Heart left ventricle (tissue), 13 donors: Measurements from ENCODE around the gene CHL1.

Source experiments
- CTCF ChIP-seq, 12 donors: fragments of 200-600 bp; sonication (generic) in 4 of 12; IDR thresholded peaks; one replicate each; pipeline versions ENCODE4 v1.5.0 to v1.8.0; 2018 to 2022; ENCODE audit warnings: antibody characterized with exemption in 12 of 12, mild to moderate bottlenecking in 5 of 12
- POLR2A ChIP-seq, 2 donors: fragments of 450-650 bp; IDR thresholded peaks; one replicate each; pipeline ENCODE4 v1.6.1; 2017; ENCODE audit warnings: antibody characterized with exemption in 2 of 2, mild to moderate bottlenecking in 2 of 2, moderate library complexity in 2 of 2
- donor health status: ischemic (EF 13 %, LVEDD 7.1; RV severe dilation, severe dysfunction).
- donor health status: DM: no; HTN: yes; CAD: no.
- donor health status: DM: no; HTN: no; CAD: no.
- donor health status: ischemic (EF 25% LVEDD 6.9; RV normal size, moderate dysfunction).
- donor health status: ischemic (EF 25% LVEDD 5.7; RV mildly dilated, moderate dysfunction).
- donor health status: ischemic (EF 35%, LVEDD 5.7; RV mildly dilated, moderate dysfunction).
- donor health status: nonischemic (EF 11% LVEDD 7.7; RV severe dilation, severe dysfunction).
- donor health status: DM: yes; HTN: yes; CAD: no.
- donor health status: PGD.
- donor health status: ischemic (EF 29% LVEDD 5.4; RV normal size, mild dysfunction).
- donor health status: nonischemic (EF 23%, LVEDD 6.1; RV moderate dilation, normal function).

GRCh38 chr3:197149-197827 is 725 bp downstream of the CHL1 start:
- TF ChIP-seq CTCF (IDR thresholded peaks at IDR 0.05): no peak
- no peak for TF ChIP-seq POLR2A (IDR thresholded peaks at IDR 0.05)
